Stimulated activated CD8-positive, alpha-beta memory T cell treated with anti-CD3 and anti-CD28 coated beads, Interleukin-12 subunit alpha, Interleukin-12 subunit beta, amount 100 ng/mL, for 24 hours (primary cell): ENCODE data around the gene PLAC1.

Experiments
- DNase-seq: peaks from one replicate; pipeline ENCODE4 v3.0.0-alpha.2; 2020; ENCODE audit errors: extremely low read depth

Gene PLAC1

GRCh38 chrX:134543288-134543687 is 115.0 kb downstream of the PLAC1 start:
- no peak for DNase-seq

- no peak for DNase-seq
These were observed 115.8 kb downstream of the PLAC1 start for GRCh38 chrX:134542485-134542884.

DNA sequence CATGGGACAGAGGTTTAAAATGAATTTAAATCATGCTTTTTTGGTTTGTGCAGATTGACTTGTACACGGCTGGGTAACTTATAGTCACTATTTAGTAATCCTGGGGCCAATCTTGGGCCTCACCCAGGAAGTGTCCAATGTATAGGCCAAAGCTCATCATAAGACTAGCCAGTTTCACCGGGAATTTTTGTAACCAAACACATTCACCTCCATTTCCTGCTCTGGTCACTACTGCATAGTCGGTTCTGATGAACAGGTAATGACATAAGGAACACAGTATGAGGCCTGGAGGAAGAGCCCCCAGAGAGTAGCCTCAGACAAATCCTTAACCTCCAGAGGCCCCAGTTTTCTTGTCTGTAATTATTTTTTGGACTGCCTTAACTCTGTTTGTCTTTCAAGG is 116.4 kb downstream of the PLAC1 start:
- DNase-seq = no peak

DNA sequence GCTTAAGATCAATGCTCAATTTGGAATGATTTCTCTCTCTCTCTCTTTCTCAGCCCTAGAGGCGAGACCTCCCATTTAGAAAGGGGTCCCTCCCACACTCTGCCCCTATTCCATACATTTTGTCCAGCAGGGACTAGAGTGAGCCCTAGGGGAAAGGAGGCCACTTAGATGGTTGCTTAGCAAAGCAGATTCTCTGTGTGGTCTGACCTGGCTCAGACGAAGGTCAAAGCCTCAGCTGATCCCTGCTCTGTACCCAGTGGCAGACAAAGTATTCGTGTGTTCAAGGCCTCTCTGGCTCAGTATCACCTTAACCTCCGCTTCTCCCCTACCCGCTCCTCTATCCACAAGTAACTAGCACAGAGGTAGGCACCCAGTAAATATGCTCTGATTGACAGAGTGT is 120.0 kb downstream of the PLAC1 start:
- DNase-seq = no peak

GRCh38 chrX:134537179-134537955 is 120.9 kb downstream of the PLAC1 start:
- DNase-seq = no peak

DNA sequence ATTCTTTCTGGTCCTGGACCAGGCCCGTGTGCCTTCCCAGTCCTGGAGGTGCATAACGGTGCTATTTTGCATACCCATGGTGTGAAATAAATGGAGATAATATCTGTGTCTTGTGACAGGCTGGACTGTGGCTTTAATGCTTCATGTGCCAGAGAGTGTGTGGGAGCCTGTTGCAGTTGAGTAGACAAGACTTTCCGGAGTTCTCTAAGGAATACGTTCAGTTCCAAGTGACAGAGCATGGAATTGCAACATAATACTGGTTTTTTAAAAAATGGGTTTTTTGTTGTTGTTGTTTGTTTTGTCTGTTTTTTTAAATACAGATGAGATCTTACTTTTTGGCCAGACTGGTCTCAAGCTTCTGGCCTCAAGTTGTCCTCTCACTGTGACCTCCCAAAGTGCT is 124.3 kb downstream of the PLAC1 start:
- DNase-seq = no peak

- no peak for DNase-seq
These were observed 124.9 kb downstream of the PLAC1 start for GRCh38 chrX:134533352-134533751.

DNA sequence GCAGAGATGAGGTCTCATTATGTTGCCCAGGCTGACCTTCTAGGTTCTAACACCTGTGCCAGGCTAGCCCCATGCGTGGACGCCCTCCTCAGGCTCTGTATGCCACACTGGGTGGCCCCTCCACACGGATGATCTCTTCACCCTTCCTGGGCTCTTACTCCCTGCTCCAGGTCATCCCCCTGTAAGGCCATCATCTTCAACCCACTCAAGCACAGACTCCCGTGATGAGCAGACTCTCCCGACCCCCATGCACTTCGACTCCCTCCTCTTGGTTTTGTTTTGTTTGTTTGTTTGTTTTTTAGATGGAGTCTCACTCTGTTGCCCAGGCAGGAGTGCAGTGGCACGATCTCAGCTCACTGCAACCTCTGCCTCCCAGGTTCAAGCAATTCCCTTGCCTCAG is 127.4 kb downstream of the PLAC1 start:
- no peak for DNase-seq

- DNase-seq = no peak
These were observed 128.8 kb downstream of the PLAC1 start for GRCh38 chrX:134529481-134529880.

- DNase-seq = no peak
These were observed 129.3 kb downstream of the PLAC1 start for GRCh38 chrX:134528960-134529359.

GRCh38 chrX:134526399-134526798 is 131.9 kb downstream of the PLAC1 start:
- DNase-seq = no peak

DNA sequence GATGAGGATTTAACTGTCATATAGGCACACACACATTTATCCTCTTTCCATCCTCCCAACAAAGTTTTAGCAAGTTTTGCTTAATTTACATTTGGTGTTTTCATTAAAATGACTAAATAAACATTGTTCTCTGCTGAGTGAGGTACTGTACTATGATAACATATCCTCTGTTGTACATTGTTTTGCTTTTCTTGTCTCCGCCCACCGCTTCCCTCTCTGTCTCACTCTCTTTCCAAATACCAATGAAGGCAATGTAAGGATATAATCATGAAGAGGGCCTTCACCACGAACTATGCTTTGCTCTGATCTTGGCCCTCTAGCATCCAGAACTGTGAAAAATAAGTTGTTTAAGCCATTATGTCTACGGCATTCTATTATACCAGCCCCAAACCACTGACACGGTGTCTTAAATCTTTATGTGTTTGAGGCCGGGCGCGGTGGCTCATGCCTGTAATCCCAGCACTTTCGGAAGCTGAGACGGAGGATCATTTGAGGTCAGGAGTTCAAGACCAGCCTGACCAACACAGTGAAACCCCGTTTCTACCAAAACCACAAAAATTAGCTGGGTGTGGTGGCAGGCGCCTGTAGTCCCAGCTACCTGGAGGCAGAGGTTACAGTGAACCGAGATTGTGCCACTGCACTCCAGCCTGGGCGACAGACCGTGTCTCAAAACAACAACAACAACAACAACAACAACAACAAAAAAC is 133.0 kb downstream of the PLAC1 start:
- DNase-seq = no peak

DNA sequence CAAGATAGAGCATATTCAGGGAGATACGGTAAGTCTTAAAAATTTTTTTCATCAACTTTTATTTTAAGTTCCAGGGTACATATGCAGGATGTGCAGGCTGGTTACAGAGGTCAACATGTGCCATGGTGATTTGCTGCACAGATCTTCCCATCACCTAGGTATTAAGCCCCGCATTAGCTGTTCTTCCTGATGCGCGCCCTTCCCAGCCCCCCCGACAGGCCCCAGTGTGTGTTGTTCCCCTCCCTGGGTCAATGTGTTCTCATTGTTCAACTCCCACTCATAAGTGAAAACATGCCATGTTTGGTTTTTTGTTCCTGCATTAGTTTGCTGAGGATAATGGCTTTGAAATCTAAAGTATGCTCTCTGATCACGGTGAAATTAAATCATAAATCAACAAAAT is 134.1 kb downstream of the PLAC1 start:
- no peak for DNase-seq

DNA sequence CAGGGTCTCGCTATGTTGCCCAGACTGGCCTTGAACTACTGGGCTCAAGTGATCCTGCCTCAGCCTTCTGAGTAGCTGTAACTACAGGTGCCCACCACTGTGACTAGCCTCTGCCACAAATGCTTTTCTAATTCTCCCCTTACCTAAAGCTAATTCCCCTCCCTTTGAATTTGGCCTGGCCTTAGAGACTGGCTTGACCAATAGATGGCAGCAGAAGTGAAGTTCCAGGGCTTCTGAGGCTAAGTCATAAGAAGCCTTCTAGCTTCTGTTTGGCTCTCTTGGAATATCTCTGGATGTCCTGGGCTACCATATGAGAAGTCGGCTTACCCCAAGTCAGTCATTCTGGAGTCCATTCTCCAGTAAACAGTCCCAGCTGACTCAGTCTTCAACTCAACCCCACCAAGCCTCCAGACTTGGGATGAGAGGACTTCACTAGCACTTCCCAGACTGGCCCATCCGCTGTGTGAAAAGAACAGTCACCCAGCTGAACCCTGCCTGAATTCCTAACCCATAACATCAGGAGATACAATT is 137.3 kb downstream of the PLAC1 start:
- no peak for DNase-seq
